ENCODE results near the gene GPI. TPM values are rescaled to one million over a fixed set of nuclear protein-coding genes. Genes with fewer than 3 reads are reported as not detected.

Gene GPI
- total and polyA plus RNA-seq, 2 experiments from 2014 or later = 196 to 299 TPM

- Histone ChIP-seq H3K27ac (no peak overlapping the region), H3K9me2 (ENCODE audit: insufficient read depth) (no peaks in the 10 kb centered on the region), H3K4me1 (ENCODE audit: insufficient read depth) (peaks cover 11% of the 10 kb centered on the region), H3K9me3 (ENCODE audit: low read depth) (no peaks in the 10 kb centered on the region), H3K27me3 (replicated peaks; ENCODE audit: insufficient read depth) (no peaks in the 10 kb centered on the region), H3K4me2 (ENCODE audit: unreplicated experiment) (no peak overlapping the region), H3K4me3 (no peak overlapping the region), H3K36me3 (ENCODE audit: low read depth) (peaks cover 59% of the 10 kb centered on the region), H2AFZ (no peak overlapping the region), H3K79me2 (ENCODE audit: insufficient read depth) (peaks cover 34% of the 10 kb centered on the region), H3F3A (ENCODE audit: insufficient read depth) (peaks cover 26% of the 10 kb centered on the region), H4K20me1 (ENCODE audit: insufficient read depth) (peaks cover 6% of the 10 kb centered on the region; the same call in 1 of the 2 replicates), H3K9ac (no peak overlapping the region)
- TF ChIP-seq EZH2phosphoT487 (IDR thresholded peaks at IDR 0.05; ENCODE audit: insufficient read depth, low read depth) (no peak), EZH2 (IDR thresholded peaks at IDR 0.05; ENCODE audit: insufficient read depth, poor library complexity, severe bottlenecking) (no peak)
- no peak for DNase-seq
- WGBS, 2 experiments (ENCODE audit: low coverage in 1 of 2, low lambda C conversion rate in 2 of 2, missing lambda C conversion rate in 2 of 2) = 97 to 98% methylated on average over 3 of the region's 3 CpGs
- in situ Hi-C loops (cut with MboI) = no loop called here
Measured at GRCh38 chr19:34448191-34448590, 83.2 kb downstream of the GPI start.

Other genes starting within 250 kb of the GPI start
- gene LSM14A, start 192.7 kb upstream of the GPI start, total RNA-seq (2014; rRNA removed; shearing (Covaris generic)) = 46.4 and 66.1 TPM in 2 replicates
- 71.7 and 75.3 TPM in 2 replicates for gene LSM14A, start 192.7 kb upstream of the GPI start, polyA plus RNA-seq (2016; fragmentation: Nextera tagmentation; extraction: Ambion mirVana)
- 18.0 and 19.0 TPM in 2 replicates for gene GARRE1, start 110.6 kb upstream of the GPI start, total RNA-seq (2014; rRNA removed; shearing (Covaris generic))
- gene GARRE1, start 110.6 kb upstream of the GPI start, polyA plus RNA-seq (2016; fragmentation: Nextera tagmentation; extraction: Ambion mirVana) = 10.9 and 12.1 TPM in 2 replicates
- 7.1 and 13.4 TPM in 2 replicates for gene PDCD2L, start 39.2 kb downstream of the GPI start, total RNA-seq (2014; rRNA removed; shearing (Covaris generic))
- 5.4 and 7.4 TPM in 2 replicates for gene PDCD2L, start 39.2 kb downstream of the GPI start, polyA plus RNA-seq (2016; fragmentation: Nextera tagmentation; extraction: Ambion mirVana)
- gene UBA2, start 63.2 kb downstream of the GPI start, total RNA-seq (2014; rRNA removed; shearing (Covaris generic)) = 90.7 and 111 TPM in 2 replicates
- 79.1 and 93.1 TPM in 2 replicates for gene UBA2, start 63.2 kb downstream of the GPI start, polyA plus RNA-seq (2016; fragmentation: Nextera tagmentation; extraction: Ambion mirVana)
- 35.2 and 37.2 TPM in 2 replicates for gene WTIP, start 116.6 kb downstream of the GPI start, total RNA-seq (2014; rRNA removed; shearing (Covaris generic))
- 2.2 and 3.5 TPM in 2 replicates for gene WTIP, start 116.6 kb downstream of the GPI start, polyA plus RNA-seq (2016; fragmentation: Nextera tagmentation; extraction: Ambion mirVana)

All from GM23248 (cell line).